Astrocyte of the spinal cord (primary cell): ENCODE measurements around the gene AFDN.

Experiments
- DNase-seq: peaks from one replicate; pipeline ENCODE4 v3.0.0; 2011; ENCODE audit warnings: low read depth, low spot score
- H3K4me3 ChIP-seq: 2 replicates; pipeline ENCODE4 v1.5.1; 2011; ENCODE audit warnings: low read depth, mild to moderate bottlenecking, low read length, moderate library complexity
- in situ Hi-C: cut with HindIII; loops from 2 replicates; pipeline ENCODE4 v1.10.0; 2017; ENCODE audit warnings: low sequenced_read_pairs
- TF ChIP-seq, protein P1 (sequence below): IDR thresholded peaks from 2 replicates; pipeline ENCODE4 v1.5.1; 2012; ENCODE audit warnings: low read depth, mild to moderate bottlenecking, low read length, inconsistent platforms

Gene AFDN

GRCh38 chr6:167910652-167911051, 83.9 kb downstream of the AFDN start:
- H3K4me3 ChIP-seq, result no peak overlapping the region
- TF ChIP-seq, protein P1, sequence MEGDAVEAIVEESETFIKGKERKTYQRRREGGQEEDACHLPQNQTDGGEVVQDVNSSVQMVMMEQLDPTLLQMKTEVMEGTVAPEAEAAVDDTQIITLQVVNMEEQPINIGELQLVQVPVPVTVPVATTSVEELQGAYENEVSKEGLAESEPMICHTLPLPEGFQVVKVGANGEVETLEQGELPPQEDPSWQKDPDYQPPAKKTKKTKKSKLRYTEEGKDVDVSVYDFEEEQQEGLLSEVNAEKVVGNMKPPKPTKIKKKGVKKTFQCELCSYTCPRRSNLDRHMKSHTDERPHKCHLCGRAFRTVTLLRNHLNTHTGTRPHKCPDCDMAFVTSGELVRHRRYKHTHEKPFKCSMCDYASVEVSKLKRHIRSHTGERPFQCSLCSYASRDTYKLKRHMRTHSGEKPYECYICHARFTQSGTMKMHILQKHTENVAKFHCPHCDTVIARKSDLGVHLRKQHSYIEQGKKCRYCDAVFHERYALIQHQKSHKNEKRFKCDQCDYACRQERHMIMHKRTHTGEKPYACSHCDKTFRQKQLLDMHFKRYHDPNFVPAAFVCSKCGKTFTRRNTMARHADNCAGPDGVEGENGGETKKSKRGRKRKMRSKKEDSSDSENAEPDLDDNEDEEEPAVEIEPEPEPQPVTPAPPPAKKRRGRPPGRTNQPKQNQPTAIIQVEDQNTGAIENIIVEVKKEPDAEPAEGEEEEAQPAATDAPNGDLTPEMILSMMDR, result no peak
- no peak for DNase-seq
- in situ Hi-C loops, result no loop called here

DNA sequence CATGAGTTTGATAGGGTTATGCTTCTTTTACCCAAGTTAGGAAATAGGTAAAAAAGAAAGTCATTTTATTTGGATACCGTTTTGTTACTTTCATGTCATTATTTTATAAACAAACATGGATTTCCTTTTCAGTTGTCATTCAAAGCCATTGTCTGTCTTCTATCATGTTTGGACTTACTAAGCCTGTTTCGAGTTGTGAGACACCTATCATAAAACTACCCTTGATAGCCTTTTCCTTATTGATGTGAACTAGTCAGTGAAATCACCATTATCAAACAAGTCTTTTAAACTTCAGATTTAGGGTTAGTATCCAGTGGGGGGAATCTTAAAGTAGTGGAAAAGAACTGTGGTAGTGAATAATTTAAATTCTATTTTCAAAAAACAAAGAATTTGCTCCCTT, 85.8 kb downstream of the AFDN start:
- H3K4me3 ChIP-seq, result no peak overlapping the region
- TF ChIP-seq, protein P1, result no peak
- in situ Hi-C loops, result no loop called here
- DNase-seq, result no peak

- H3K4me3 ChIP-seq, result no peak overlapping the region
- TF ChIP-seq, protein P1, result no peak
- no peak for DNase-seq
- in situ Hi-C loops, result no loop called here
These were observed 87.0 kb downstream of the AFDN start for GRCh38 chr6:167913699-167914098.

DNA sequence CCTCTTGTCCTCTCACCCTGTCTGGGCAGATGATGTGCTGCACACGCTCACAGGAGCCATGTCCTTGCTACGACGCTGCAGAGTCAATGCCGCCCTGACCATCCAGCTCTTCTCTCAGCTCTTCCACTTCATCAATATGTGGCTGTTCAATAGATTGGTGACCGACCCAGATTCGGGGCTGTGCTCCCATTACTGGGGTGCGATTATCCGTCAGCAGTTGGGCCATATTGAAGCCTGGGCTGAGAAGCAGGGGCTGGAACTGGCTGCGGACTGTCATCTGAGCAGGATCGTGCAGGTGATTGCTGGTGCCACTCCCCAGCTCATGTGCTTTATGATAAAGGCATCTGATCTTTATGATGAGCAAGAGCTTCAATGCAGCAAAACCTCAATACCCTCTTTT, 88.4 kb downstream of the AFDN start:
- in situ Hi-C loops, result no loop called here
- no peak overlapping the region for H3K4me3 ChIP-seq
- TF ChIP-seq, protein P1, result no peak

GRCh38 chr6:167917551-167918154, 90.9 kb downstream of the AFDN start:
- in situ Hi-C loops, result no loop called here
- DNase-seq, result no peak
- no peak overlapping the region for H3K4me3 ChIP-seq
- TF ChIP-seq, protein P1, result no peak

More for the DNA sequence above, 88.4 kb downstream of the AFDN start:
- DNase-seq, result no peak

GRCh38 chr6:167918548-167919278, 92.0 kb downstream of the AFDN start:
- in situ Hi-C loops, result no loop called here
- TF ChIP-seq, protein P1, result no peak
- H3K4me3 ChIP-seq, result no peak overlapping the region
- DNase-seq, result no peak
